Lung (tissue), 12 donors: ENCODE results near the gene ELF5. TPM values are rescaled to one million over a fixed set of nuclear protein-coding genes. Genes with fewer than 3 reads are reported as not detected.

Experiments
- ATAC-seq: fragments of 200-7000 bp; cut with Tn5 transposase; one replicate; pipeline ENCODE4 v1.9.1; 2020; ENCODE audit warnings: moderate number of reproducible peaks; ENCODE audit not compliant: insufficient read depth, low FRiP score
- DNase-seq, 3 donors: peaks; one replicate each; pipeline ENCODE4 v3.0.0-alpha.2; 2013 to 2017
- H3K27ac ChIP-seq, 2 donors: one replicate each; pipeline ENCODE4 v1.5.1; 2013; ENCODE audit warnings: mild to moderate bottlenecking in 2 of 2, moderate library complexity in 2 of 2, control low read depth in 1 of 2, inconsistent platforms in 1 of 2, low read depth in 1 of 2, low read length in 1 of 2
- H3K27me3 ChIP-seq, 3 donors: one replicate each; pipeline ENCODE4 v1.5.1; 2013; ENCODE audit warnings: low read length in 2 of 3; ENCODE audit not compliant: control insufficient read depth in 3 of 3, insufficient read depth in 3 of 3
- H3K36me3 ChIP-seq, 4 donors: one replicate each; pipeline ENCODE4 v1.5.1; 2013; ENCODE audit warnings: low read length in 4 of 4, mild to moderate bottlenecking in 1 of 4, moderate library complexity in 1 of 4; ENCODE audit not compliant: control insufficient read depth in 4 of 4, insufficient read depth in 4 of 4
- H3K4me1 ChIP-seq, 5 donors: one replicate each; pipeline ENCODE4 v1.5.1; 2013; ENCODE audit warnings: low read length in 5 of 5, mild to moderate bottlenecking in 2 of 5, moderate library complexity in 1 of 5; ENCODE audit not compliant: control insufficient read depth in 5 of 5, insufficient read depth in 5 of 5
- H3K4me3 ChIP-seq: one replicate; pipeline ENCODE4 v1.5.1; 2013; ENCODE audit warnings: mild to moderate bottlenecking, control low read depth, moderate library complexity
- H3K9ac ChIP-seq, 2 donors: one replicate each; pipeline ENCODE4 v1.5.1; 2013; ENCODE audit warnings: low read length in 2 of 2, control low read depth in 1 of 2; ENCODE audit not compliant: insufficient read depth in 1 of 2
- H3K9me3 ChIP-seq, 4 donors: one replicate each; pipeline ENCODE4 v1.5.1; 2013; ENCODE audit warnings: low read length in 3 of 4, mild to moderate bottlenecking in 1 of 4, moderate library complexity in 1 of 4; ENCODE audit not compliant: control insufficient read depth in 4 of 4, insufficient read depth in 3 of 4
- whole genome bisulfite sequencing, 2 donors: extraction: QIAGEN DNeasy Blood & Tissue Kit; methylation state at CpG; one replicate each; pipeline ENCODE4 v1.1.7; 2013; 5-methylcytosine and 5-hydroxymethylcytosine counted together
- polyA plus RNA-seq, 2 donors: library from polyadenylated mRNA; stranded (reverse); fragments of 200-250 nt; gene quantifications; one replicate each; pipeline ENCODE4 v1.2.1, GENCODE V29; 2013
- total RNA-seq, 2 donors: library from RNA; depleted of rRNA in 1 of 2; stranded (reverse); fragments of >200 nt in 1 of 2; gene quantifications; one replicate each; pipeline ENCODE4 v1.2.1, GENCODE V29; 2014 to 2021
- TF ChIP-seq, protein P1 (sequence below): IDR thresholded peaks from 2 replicates; pipeline ENCODE4 v1.5.1; 2012; ENCODE audit warnings: mild to moderate bottlenecking; ENCODE audit errors: control extremely low read depth, extremely low read depth
- donor health status: control.
- donor health status: control.
- donor health status: Bipolar disorder and iron deficiency.
- donor health status: healthy.
- donor health status: DM: yes; HTN: yes; CAD: no.

Gene ELF5
- total and polyA plus RNA-seq, 4 donors, result 1.4 to 24.6 (median 7.2) TPM

GRCh38 chr11:34523053-34523452 is 9.5 kb upstream of the ELF5 start:
- Histone ChIP-seq H3K4me3 (no peak overlapping the region), H3K27ac (no peak overlapping the region), H3K4me1 (peaks cover 0 to 3% (median 0%) of the 10 kb centered on the region in 5 donors), H3K9me3 (peaks cover 0 to 2% (median 0%) of the 10 kb centered on the region in 4 donors), H3K36me3 (no peaks in the 10 kb centered on the region), H3K27me3 (no peaks in the 10 kb centered on the region), H3K9ac (no peak overlapping the region)
- TF ChIP-seq, protein P1, sequence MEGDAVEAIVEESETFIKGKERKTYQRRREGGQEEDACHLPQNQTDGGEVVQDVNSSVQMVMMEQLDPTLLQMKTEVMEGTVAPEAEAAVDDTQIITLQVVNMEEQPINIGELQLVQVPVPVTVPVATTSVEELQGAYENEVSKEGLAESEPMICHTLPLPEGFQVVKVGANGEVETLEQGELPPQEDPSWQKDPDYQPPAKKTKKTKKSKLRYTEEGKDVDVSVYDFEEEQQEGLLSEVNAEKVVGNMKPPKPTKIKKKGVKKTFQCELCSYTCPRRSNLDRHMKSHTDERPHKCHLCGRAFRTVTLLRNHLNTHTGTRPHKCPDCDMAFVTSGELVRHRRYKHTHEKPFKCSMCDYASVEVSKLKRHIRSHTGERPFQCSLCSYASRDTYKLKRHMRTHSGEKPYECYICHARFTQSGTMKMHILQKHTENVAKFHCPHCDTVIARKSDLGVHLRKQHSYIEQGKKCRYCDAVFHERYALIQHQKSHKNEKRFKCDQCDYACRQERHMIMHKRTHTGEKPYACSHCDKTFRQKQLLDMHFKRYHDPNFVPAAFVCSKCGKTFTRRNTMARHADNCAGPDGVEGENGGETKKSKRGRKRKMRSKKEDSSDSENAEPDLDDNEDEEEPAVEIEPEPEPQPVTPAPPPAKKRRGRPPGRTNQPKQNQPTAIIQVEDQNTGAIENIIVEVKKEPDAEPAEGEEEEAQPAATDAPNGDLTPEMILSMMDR, result no peak
- WGBS, 2 donors, result 58 to 73% methylated on average over 3 of the region's 3 CpGs
- ATAC-seq (no peak), DNase-seq (no peak)

DNA sequence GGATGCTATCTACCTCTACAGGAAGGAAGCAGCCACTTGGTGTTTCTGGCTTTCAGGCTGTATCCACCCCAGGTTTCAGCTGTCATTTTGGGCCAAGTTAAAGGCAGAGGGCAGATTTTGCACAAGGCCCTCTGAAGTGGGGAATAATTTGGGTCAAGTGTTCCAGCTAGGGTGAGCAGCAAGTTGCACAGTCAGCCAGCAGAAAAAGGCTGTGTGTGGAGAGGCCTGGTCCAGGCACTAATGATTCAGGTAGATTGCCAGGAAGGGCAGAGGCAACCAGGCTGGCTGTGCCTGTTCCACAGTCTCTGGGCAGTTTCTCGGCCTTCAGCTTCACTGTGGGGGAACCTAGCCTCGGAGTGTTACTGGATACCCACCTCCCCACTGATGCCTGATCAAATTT is 8.6 kb upstream of the ELF5 start:
- TF ChIP-seq, protein P1, result no peak
- ATAC-seq, result peak; percentile 24
- WGBS, 2 donors, result 52 to 93% methylated on average over 2 of the region's 2 CpGs
- H3K9me3 ChIP-seq, result peaks cover 0 to 2% (median 0%) of the 10 kb centered on the region in 4 donors
- H3K27me3 ChIP-seq, result no peaks in the 10 kb centered on the region
- no peak overlapping the region for H3K9ac ChIP-seq
- H3K4me1 ChIP-seq, result peaks cover 0 to 3% (median 0%) of the 10 kb centered on the region in 5 donors
- no peak overlapping the region for H3K4me3 ChIP-seq
- peak overlapping the region in 1 of 2 donors; percentile 28 for H3K27ac ChIP-seq
- no peaks in the 10 kb centered on the region for H3K36me3 ChIP-seq
- no peak for DNase-seq

- no peak overlapping the region for H3K9ac ChIP-seq
- ATAC-seq, result no peak
- no peak overlapping the region for H3K4me3 ChIP-seq
- no peaks in the 10 kb centered on the region for H3K36me3 ChIP-seq
- peaks cover 0 to 2% (median 0%) of the 10 kb centered on the region in 4 donors for H3K9me3 ChIP-seq
- no peaks in the 10 kb centered on the region for H3K27me3 ChIP-seq
- no peak for DNase-seq
- TF ChIP-seq, protein P1, result no peak
- H3K27ac ChIP-seq, result no peak overlapping the region
- H3K4me1 ChIP-seq, result peaks cover 0 to 3% (median 0%) of the 10 kb centered on the region in 5 donors
Observed at GRCh38 chr11:34521265-34521664, 7.7 kb upstream of the ELF5 start.
